ENCODE results near the gene LPP. TPM values are rescaled to one million over a fixed set of nuclear protein-coding genes. Genes with fewer than 3 reads are reported as not detected.
A peak's percentile ranks its signal among the peaks of the same experiment; 100 is the strongest.

LPP gene
- polyA plus RNA-seq, 3 donors from 2014 or later, result 6.5 to 33.5 (median 11.3) TPM

GRCh38 chr3:188797045-188797444 lies 643.1 kb downstream of the LPP start:
- Mint-ChIP-seq H3K4me1 (peaks cover 0 to 8% of the 10 kb centered on the region in 2 donors), H3K4me3 (no peak overlapping the region), H3K36me3 (peaks cover 0 to 8% (median 0%) of the 10 kb centered on the region in 3 donors), H3K9me3 (no peaks in the 10 kb centered on the region), H3K27ac (peak overlapping the region in 1 of 6 donors; percentile 36), H3K27me3 (ENCODE audit: low read depth in 3 of 3) (peaks cover 0 to 1% (median 0%) of the 10 kb centered on the region in 3 donors)
- DNase-seq, result no peak

DNA sequence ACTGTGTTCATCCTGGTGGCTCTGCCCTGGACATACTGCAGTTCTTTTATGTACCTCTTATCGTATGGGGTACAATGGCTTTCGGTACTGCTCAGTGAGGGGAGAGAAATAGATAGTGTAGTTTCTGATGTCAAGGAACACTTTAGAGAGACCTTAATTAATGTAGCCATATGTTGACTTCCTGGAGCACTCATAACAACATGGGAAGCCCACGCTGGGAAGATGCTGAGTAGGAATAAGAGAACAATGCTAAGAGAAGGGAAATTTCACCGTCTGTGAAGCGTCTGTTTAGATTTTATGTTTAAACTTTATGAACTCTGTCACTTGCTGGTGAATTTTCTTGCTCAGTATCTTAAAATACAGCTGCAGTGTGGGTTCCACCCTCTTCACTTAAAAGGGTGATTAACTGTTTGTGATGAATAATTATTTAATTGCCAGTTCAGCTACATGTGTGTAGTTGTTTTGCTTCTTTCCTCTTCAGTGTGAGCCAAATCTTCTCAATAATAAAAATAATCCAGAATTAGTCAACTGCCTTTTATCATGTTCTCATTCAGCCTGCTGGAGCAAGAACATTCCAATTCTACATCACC lies 644.7 kb downstream of the LPP start:
- no peaks in the 10 kb centered on the region for H3K9me3 Mint-ChIP-seq
- H3K4me1 Mint-ChIP-seq, result peaks cover 0 to 4% of the 10 kb centered on the region in 2 donors
- no peak overlapping the region for H3K4me3 Mint-ChIP-seq
- H3K36me3 Mint-ChIP-seq, result peaks cover 0 to 1% (median 0%) of the 10 kb centered on the region in 3 donors
- H3K27me3 Mint-ChIP-seq (ENCODE audit: low read depth in 3 of 3), result peaks cover 0 to 1% (median 0%) of the 10 kb centered on the region in 3 donors
- peak overlapping the region in 2 of 6 donors; percentile 2 to 16 for H3K27ac Mint-ChIP-seq
- no peak for DNase-seq

DNA sequence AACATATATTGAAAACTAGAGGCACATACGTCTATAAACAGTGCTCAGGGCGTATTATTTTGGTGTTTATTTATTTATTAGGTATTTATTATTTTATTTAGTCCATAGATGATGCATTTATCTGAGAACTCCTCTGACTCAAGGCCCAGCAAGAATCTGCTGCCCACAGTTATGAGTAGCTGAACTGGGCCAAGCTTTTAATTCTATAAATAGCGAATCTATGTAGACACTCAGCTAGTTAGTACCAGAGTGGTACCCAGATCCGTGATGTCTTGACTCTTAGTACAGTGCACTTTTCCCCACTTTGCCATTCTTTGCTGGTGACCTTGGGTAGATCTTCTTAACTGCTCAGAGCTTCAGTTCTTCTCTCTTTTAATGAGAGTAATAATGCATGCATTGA lies 647.4 kb downstream of the LPP start:
- DNase-seq, result no peak
- Mint-ChIP-seq H3K27ac (no peak overlapping the region), H3K4me1 (peaks cover 3 to 6% of the 10 kb centered on the region in 2 donors), H3K27me3 (ENCODE audit: low read depth in 3 of 3) (peaks cover 0 to 4% (median 4%) of the 10 kb centered on the region in 3 donors), H3K36me3 (no peaks in the 10 kb centered on the region), H3K4me3 (no peak overlapping the region), H3K9me3 (peaks cover 0 to under 1% (median 0%) of the 10 kb centered on the region in 6 donors)

DNA sequence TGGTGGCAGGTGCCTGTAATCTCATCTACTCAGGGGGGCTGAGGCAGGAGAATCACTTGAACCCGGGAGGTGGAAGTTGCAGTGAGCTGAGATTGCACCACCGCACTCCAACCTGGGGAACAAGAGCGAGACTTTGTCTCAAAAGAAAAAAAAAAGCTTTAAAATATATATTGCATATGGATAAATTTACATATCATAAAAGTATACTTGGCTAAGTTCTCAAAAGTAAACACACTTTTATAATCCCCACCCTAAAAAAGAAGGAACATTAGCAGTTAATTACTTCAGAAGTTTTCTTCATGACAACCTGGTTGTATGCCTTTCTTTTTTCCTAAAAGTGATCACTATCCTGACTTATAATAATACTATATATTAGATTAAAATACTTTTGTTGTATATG lies 648.7 kb downstream of the LPP start:
- peaks cover 0 to 4% (median 3%) of the 10 kb centered on the region in 3 donors for H3K27me3 Mint-ChIP-seq (ENCODE audit: low read depth in 3 of 3)
- H3K27ac Mint-ChIP-seq, result no peak overlapping the region
- no peak for DNase-seq
- H3K9me3 Mint-ChIP-seq, result peaks cover 7 to 13% (median 8%) of the 10 kb centered on the region in 6 donors
- H3K4me1 Mint-ChIP-seq, result peaks cover 3 to 6% of the 10 kb centered on the region in 2 donors
- peaks cover 9% of the 10 kb centered on the region in 3 donors for H3K36me3 Mint-ChIP-seq
- no peak overlapping the region for H3K4me3 Mint-ChIP-seq

GRCh38 chr3:188807006-188807405 lies 653.0 kb downstream of the LPP start:
- Mint-ChIP-seq H3K4me3 (no peak overlapping the region), H3K4me1 (peaks cover 4 to 15% of the 10 kb centered on the region in 2 donors), H3K27ac (no peak overlapping the region), H3K27me3 (ENCODE audit: low read depth in 3 of 3) (peaks cover 0 to 4% (median 3%) of the 10 kb centered on the region in 3 donors), H3K9me3 (peaks cover 12 to 26% (median 16%) of the 10 kb centered on the region in 6 donors), H3K36me3 (peaks cover 14 to 21% (median 16%) of the 10 kb centered on the region in 3 donors)
- DNase-seq, result no peak

DNA sequence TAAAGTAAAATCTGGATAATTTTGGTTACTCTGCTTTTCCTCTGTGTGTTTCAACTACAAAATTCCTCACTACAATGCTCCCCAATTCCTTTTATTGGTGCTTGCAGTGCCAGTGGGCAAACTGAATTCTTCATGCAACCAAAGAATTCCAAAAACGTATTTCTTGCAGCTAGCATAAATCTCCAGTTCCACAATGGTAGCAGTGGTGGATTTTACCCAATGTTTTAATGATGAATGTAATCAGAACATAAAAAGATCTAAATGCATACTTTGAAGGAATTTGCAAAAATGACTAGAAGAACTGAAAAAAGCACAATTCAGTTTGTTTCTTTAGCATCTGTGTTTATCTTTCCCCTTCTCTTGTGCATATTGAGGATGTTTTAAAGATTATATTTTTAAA lies 658.2 kb downstream of the LPP start:
- Mint-ChIP-seq H3K4me3 (no peak overlapping the region), H3K36me3 (peaks cover 10 to 17% (median 12%) of the 10 kb centered on the region in 3 donors), H3K27me3 (ENCODE audit: low read depth in 3 of 3) (peaks cover 0 to 2% (median 0%) of the 10 kb centered on the region in 3 donors), H3K9me3 (peaks cover 8 to 18% (median 11%) of the 10 kb centered on the region in 6 donors), H3K4me1 (peaks cover 6 to 17% of the 10 kb centered on the region in 2 donors), H3K27ac (no peak overlapping the region)
- DNase-seq, result no peak

GRCh38 chr3:188814581-188814980 lies 660.6 kb downstream of the LPP start:
- Mint-ChIP-seq H3K27me3 (ENCODE audit: low read depth in 3 of 3) (peaks cover 0 to 5% (median 0%) of the 10 kb centered on the region in 3 donors), H3K4me3 (no peak overlapping the region), H3K9me3 (no peaks in the 10 kb centered on the region), H3K36me3 (peaks cover 0 to under 1% (median under 1%) of the 10 kb centered on the region in 3 donors), H3K27ac (no peak overlapping the region), H3K4me1 (peaks cover 17 to 18% of the 10 kb centered on the region in 2 donors)
- DNase-seq, result no peak

DNA sequence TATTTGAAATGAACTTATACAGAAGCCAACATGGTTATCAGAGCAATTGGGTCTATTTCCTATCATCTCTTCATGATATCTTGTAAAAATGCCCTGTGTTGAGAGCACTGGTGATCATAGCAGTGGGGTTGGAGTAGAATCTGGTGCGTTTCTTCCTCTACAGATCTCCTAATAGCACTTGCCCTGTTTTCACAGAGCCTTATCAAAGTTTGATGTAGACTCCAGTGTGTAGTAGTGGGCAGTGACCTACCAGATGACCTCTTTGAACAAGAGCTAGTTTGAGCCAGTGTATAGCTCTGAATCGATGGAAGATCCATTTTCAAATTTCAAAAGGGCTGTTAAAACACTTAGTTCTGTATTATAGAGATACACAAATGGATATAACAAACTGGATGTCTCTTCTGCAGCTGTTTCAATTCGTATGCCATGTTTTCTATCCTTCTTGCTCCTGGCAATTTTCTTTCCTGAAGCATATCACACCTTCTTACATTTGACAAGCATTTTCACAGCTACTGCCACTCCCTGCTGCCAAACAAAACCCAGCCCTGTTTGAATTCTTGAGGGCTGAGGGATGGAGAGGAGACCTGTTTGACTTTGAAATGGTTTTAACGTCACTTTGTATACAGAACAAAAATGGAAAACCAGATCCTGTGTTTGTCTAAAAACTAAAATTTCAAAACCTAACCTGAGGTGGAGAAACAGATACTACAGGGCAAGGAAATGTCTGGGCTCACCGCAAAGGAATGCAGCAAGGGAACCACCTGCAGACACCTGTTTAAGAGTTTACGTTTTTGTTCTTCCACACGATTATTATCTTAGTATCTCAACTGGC lies 663.4 kb downstream of the LPP start:
- Mint-ChIP-seq H3K4me3 (no peak overlapping the region), H3K27me3 (ENCODE audit: low read depth in 3 of 3) (peaks cover 0 to 5% (median 0%) of the 10 kb centered on the region in 3 donors), H3K9me3 (no peaks in the 10 kb centered on the region), H3K36me3 (no peaks in the 10 kb centered on the region), H3K27ac (no peak overlapping the region), H3K4me1 (peaks cover 8 to 16% of the 10 kb centered on the region in 2 donors)
- no peak for DNase-seq

GRCh38 chr3:188817935-188818269 lies 663.9 kb downstream of the LPP start:
- Mint-ChIP-seq H3K9me3 (no peaks in the 10 kb centered on the region), H3K4me3 (no peak overlapping the region), H3K4me1 (peaks cover 8 to 16% of the 10 kb centered on the region in 2 donors), H3K27me3 (ENCODE audit: low read depth in 3 of 3) (peaks cover 0 to 5% (median 0%) of the 10 kb centered on the region in 3 donors), H3K27ac (no peak overlapping the region), H3K36me3 (no peaks in the 10 kb centered on the region)
- DNase-seq, result no peak

- no peaks in the 10 kb centered on the region for H3K36me3 Mint-ChIP-seq
- DNase-seq, result no peak
- no peaks in the 10 kb centered on the region for H3K9me3 Mint-ChIP-seq
- H3K4me3 Mint-ChIP-seq, result no peak overlapping the region
- peaks cover 8 to 16% of the 10 kb centered on the region in 2 donors for H3K4me1 Mint-ChIP-seq
- H3K27ac Mint-ChIP-seq, result no peak overlapping the region
- H3K27me3 Mint-ChIP-seq (ENCODE audit: low read depth in 3 of 3), result peaks cover 0 to 5% (median 0%) of the 10 kb centered on the region in 3 donors
Observed at GRCh38 chr3:188818282-188818681, 664.3 kb downstream of the LPP start.

DNA sequence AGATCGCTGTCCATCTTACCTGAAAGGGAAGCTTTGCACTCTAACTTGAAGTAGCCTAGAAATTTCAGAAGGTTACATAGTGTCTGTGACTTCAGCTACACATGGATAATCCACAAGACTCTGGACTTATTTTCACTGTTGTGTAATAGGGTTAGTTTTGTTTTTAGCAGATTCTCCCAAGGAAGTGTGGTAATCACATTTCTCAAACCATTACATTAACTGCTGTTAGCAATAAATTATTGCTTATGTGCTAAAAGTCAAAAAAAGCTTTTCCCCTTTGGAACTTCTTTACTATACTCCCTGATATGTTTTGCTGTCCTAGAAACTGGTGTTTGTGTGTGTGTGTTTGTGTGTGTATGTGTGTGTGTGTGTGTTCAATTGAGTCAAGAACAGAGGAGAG lies 666.0 kb downstream of the LPP start:
- H3K27ac Mint-ChIP-seq, result peak overlapping the region in 1 of 6 donors; percentile 20
- peaks cover 3 to 16% of the 10 kb centered on the region in 2 donors for H3K4me1 Mint-ChIP-seq
- no peaks in the 10 kb centered on the region for H3K36me3 Mint-ChIP-seq
- no peaks in the 10 kb centered on the region for H3K9me3 Mint-ChIP-seq
- H3K27me3 Mint-ChIP-seq (ENCODE audit: low read depth in 3 of 3), result peaks cover 0 to 5% (median 0%) of the 10 kb centered on the region in 3 donors
- H3K4me3 Mint-ChIP-seq, result no peak overlapping the region
- no peak for DNase-seq

- Mint-ChIP-seq H3K4me1 (peaks cover 10 to 18% of the 10 kb centered on the region in 2 donors), H3K27me3 (ENCODE audit: low read depth in 3 of 3) (peaks cover 0 to 5% (median 0%) of the 10 kb centered on the region in 3 donors), H3K36me3 (no peaks in the 10 kb centered on the region), H3K27ac (no peak overlapping the region), H3K9me3 (no peaks in the 10 kb centered on the region), H3K4me3 (no peak overlapping the region)
- no peak for DNase-seq
Observed at GRCh38 chr3:188822004-188822403, 668.0 kb downstream of the LPP start.

DNA sequence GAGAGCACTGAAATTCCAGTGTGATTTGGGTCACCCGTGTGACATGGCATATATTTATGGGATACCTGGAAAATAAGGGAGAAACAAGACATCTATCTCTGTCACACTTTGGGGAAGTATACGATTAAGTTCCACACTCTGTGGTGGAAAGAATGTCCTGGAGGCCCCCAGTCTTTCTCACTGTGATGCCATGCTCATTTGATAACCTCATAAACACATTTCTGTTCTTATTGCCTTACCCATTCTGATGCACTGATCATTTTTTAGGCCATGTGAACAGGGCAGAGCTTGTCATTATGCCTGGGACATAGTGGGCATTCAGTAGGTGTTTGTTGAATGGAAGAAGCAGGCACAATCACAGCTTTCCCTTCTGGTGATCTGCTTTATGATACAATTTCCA lies 668.5 kb downstream of the LPP start:
- Mint-ChIP-seq H3K9me3 (no peaks in the 10 kb centered on the region), H3K4me3 (no peak overlapping the region), H3K27me3 (ENCODE audit: low read depth in 3 of 3) (peaks cover 0 to 5% (median 0%) of the 10 kb centered on the region in 3 donors), H3K27ac (no peak overlapping the region), H3K4me1 (peaks cover 10 to 14% of the 10 kb centered on the region in 2 donors), H3K36me3 (no peaks in the 10 kb centered on the region)
- no peak for DNase-seq

DNA sequence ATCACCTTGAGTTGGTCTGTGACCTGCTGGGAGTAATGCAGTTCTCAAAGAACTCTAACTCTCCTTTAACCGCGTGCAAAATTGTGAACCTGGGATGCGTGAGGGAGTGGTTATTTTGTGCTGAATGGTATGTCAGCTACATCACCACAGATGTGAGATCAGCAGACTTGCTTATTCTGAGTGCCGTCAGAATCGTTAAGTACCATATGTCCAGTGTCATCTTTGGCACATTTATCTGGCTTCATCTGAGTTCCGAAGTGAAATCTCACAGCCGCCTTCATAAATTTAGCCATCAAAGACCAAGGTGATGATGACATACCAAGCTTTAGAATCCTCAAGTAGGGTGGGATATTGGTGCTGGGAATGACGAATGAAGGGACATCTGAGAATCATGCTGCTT lies 670.6 kb downstream of the LPP start:
- no peak for DNase-seq
- Mint-ChIP-seq H3K36me3 (no peaks in the 10 kb centered on the region), H3K27ac (no peak overlapping the region), H3K27me3 (ENCODE audit: low read depth in 3 of 3) (peaks cover 0 to 3% (median 2%) of the 10 kb centered on the region in 3 donors), H3K4me1 (peaks cover 6 to 10% of the 10 kb centered on the region in 2 donors), H3K9me3 (no peaks in the 10 kb centered on the region), H3K4me3 (no peak overlapping the region)
